ENCODE data around the gene GHRL.

The GHRL gene

DNA sequence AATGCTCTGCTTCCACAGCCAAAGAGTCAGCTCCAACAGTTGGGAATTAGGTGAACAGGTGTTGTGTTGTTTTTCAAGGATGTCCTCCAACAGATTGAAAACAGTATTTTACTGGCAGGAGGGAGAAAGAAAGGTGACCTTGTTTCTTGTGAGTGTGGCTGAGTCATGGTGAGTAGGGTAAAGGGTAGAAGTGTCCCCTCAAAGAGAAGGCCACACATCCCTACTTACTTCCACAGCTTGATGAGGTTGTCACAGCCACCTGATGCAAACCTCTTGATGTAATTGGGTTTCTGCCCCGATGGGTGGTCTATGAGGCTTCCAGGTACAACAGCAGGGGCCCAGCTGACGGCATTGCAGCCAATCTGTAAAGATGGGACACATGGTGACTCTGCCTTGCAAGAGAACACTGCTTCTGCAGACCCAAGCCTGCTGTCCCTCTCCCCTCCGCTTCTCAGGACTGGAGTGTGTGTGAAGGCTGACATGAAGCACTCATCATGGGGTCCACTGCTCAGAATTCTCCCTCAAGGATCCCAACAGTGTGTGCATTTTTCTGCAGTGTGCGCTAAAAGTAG is 12.7 kb upstream of the GHRL start:
- H3K27ac ChIP-seq (ENCODE audit: low read length) = no peak overlapping the region
- H3K27me3 ChIP-seq (ENCODE audit: low read depth, low read length) = no peaks in the 10 kb centered on the region
- H3K9ac ChIP-seq (ENCODE audit: low read length) = no peak overlapping the region
- no peak overlapping the region for H3K4me3 ChIP-seq (ENCODE audit: low read length)
- no peaks in the 10 kb centered on the region for H3K79me2 ChIP-seq (ENCODE audit: low read length)
- H3K36me3 ChIP-seq (replicated peaks; ENCODE audit: low read depth, low read length) = peaks cover 65% of the 10 kb centered on the region
- TF ChIP-seq, protein P1, sequence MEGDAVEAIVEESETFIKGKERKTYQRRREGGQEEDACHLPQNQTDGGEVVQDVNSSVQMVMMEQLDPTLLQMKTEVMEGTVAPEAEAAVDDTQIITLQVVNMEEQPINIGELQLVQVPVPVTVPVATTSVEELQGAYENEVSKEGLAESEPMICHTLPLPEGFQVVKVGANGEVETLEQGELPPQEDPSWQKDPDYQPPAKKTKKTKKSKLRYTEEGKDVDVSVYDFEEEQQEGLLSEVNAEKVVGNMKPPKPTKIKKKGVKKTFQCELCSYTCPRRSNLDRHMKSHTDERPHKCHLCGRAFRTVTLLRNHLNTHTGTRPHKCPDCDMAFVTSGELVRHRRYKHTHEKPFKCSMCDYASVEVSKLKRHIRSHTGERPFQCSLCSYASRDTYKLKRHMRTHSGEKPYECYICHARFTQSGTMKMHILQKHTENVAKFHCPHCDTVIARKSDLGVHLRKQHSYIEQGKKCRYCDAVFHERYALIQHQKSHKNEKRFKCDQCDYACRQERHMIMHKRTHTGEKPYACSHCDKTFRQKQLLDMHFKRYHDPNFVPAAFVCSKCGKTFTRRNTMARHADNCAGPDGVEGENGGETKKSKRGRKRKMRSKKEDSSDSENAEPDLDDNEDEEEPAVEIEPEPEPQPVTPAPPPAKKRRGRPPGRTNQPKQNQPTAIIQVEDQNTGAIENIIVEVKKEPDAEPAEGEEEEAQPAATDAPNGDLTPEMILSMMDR (IDR thresholded peaks at IDR 0.05; ENCODE audit: low read depth, low read length) = no peak
- no peak for TF ChIP-seq EZH2phosphoT487 (IDR thresholded peaks at IDR 0.05; ENCODE audit: low read depth)
- peaks cover 2% of the 10 kb centered on the region for H3K4me1 ChIP-seq (ENCODE audit: low read length)
- H3K9me3 ChIP-seq (ENCODE audit: insufficient read depth, low read length) = no peaks in the 10 kb centered on the region
- no peak overlapping the region for H3K4me2 ChIP-seq (ENCODE audit: low read length)
- no peaks in the 10 kb centered on the region for H4K20me1 ChIP-seq (ENCODE audit: insufficient read depth, low read length)
- H2AFZ ChIP-seq (ENCODE audit: low read depth, low read length) = no peak overlapping the region

DNA sequence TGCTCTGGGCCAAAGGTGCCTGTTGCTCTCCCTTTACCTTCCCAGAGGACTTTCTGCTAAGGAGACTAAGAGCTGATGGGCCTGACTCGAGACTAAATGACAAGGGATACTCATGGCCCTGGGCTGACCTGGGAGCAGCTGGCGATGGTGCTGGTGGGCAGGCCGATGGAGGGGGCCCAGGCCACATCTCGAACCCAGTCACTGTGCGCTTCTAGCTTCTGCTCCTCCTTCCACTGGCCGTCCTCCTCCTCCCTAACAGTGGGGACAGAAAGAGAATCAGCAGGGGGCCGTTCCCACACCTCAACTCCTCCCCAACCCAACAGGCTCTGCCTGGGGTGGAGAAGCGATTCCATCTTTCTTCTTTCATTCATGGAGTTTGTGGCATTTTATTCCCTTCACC is 12.2 kb upstream of the GHRL start:
- Histone ChIP-seq H3K4me1 (ENCODE audit: low read length) (no peaks in the 10 kb centered on the region), H3K36me3 (replicated peaks; ENCODE audit: low read depth, low read length) (peaks cover 70% of the 10 kb centered on the region), H3K27me3 (ENCODE audit: low read depth, low read length) (no peaks in the 10 kb centered on the region), H3K4me3 (ENCODE audit: low read length) (no peak overlapping the region), H3K9me3 (ENCODE audit: insufficient read depth, low read length) (no peaks in the 10 kb centered on the region), H3K79me2 (ENCODE audit: low read length) (no peaks in the 10 kb centered on the region), H4K20me1 (ENCODE audit: insufficient read depth, low read length) (no peaks in the 10 kb centered on the region), H3K9ac (ENCODE audit: low read length) (no peak overlapping the region), H2AFZ (ENCODE audit: low read depth, low read length) (no peak overlapping the region), H3K4me2 (ENCODE audit: low read length) (no peak overlapping the region), H3K27ac (ENCODE audit: low read length) (no peak overlapping the region)
- no peak for TF ChIP-seq EZH2phosphoT487 (IDR thresholded peaks at IDR 0.05; ENCODE audit: low read depth)
- TF ChIP-seq, protein P1 (IDR thresholded peaks at IDR 0.05; ENCODE audit: low read depth, low read length) = no peak

DNA sequence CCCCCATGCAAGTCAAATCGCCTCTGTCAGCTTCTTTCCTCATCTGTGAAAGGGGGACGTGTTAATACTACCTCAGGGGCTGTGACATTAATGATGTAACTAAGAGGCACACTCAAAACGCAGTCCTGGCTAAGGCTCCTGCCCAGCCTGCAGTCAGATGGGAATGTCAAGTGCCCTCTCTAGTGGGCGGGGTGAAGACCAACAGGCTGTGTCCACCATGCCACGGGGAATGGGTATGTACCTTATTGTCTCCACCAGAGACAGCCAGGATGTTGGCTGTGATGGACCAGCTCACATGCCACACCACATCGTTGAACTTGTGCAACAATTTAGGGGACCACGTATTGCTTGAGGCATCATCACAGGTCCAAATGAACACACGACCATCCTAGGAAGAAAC is 11.0 kb upstream of the GHRL start:
- peaks cover 73% of the 10 kb centered on the region for H3K36me3 ChIP-seq (replicated peaks; ENCODE audit: low read depth, low read length)
- H3K9me3 ChIP-seq (ENCODE audit: insufficient read depth, low read length) = no peaks in the 10 kb centered on the region
- no peak overlapping the region for H3K9ac ChIP-seq (ENCODE audit: low read length)
- no peak overlapping the region for H2AFZ ChIP-seq (ENCODE audit: low read depth, low read length)
- H4K20me1 ChIP-seq (ENCODE audit: insufficient read depth, low read length) = no peaks in the 10 kb centered on the region
- no peaks in the 10 kb centered on the region for H3K4me1 ChIP-seq (ENCODE audit: low read length)
- H3K27me3 ChIP-seq (ENCODE audit: low read depth, low read length) = no peaks in the 10 kb centered on the region
- H3K4me2 ChIP-seq (ENCODE audit: low read length) = no peak overlapping the region
- no peak overlapping the region for H3K27ac ChIP-seq (ENCODE audit: low read length)
- H3K79me2 ChIP-seq (ENCODE audit: low read length) = no peaks in the 10 kb centered on the region
- TF ChIP-seq EZH2phosphoT487 (IDR thresholded peaks at IDR 0.05; ENCODE audit: low read depth) = no peak
- TF ChIP-seq, protein P1 (IDR thresholded peaks at IDR 0.05; ENCODE audit: low read depth, low read length) = no peak
- no peak overlapping the region for H3K4me3 ChIP-seq (ENCODE audit: low read length)

DNA sequence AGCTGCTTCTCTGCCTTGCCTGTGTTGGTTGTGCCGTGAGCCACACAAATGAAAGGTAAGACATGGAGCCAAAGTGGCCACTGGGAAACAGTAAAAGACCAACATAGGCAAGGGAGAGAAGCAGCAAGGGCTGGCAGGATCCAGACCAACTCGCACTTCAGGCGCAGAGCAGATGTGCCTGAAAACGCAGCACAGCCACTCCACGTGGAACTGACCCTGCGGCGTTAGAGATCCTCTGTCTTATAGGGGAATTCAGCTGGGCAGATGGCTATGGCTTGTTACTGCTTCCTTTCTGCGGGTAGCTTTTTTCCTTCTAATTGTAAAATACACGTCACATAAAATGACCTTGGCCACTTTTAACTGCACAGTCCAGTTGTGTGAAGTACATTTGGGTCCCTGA is 10.4 kb upstream of the GHRL start:
- Histone ChIP-seq H3K9me3 (ENCODE audit: insufficient read depth, low read length) (no peaks in the 10 kb centered on the region), H3K9ac (ENCODE audit: low read length) (no peak overlapping the region), H3K4me3 (ENCODE audit: low read length) (no peak overlapping the region), H3K27ac (ENCODE audit: low read length) (no peak overlapping the region), H4K20me1 (ENCODE audit: insufficient read depth, low read length) (no peaks in the 10 kb centered on the region), H3K36me3 (replicated peaks; ENCODE audit: low read depth, low read length) (peaks cover 71% of the 10 kb centered on the region), H3K27me3 (ENCODE audit: low read depth, low read length) (no peaks in the 10 kb centered on the region), H3K4me1 (ENCODE audit: low read length) (no peaks in the 10 kb centered on the region), H3K4me2 (ENCODE audit: low read length) (no peak overlapping the region), H2AFZ (ENCODE audit: low read depth, low read length) (no peak overlapping the region), H3K79me2 (ENCODE audit: low read length) (no peaks in the 10 kb centered on the region)
- TF ChIP-seq, protein P1 (IDR thresholded peaks at IDR 0.05; ENCODE audit: low read depth, low read length) = no peak
